Common myeloid progenitor, CD34-positive (primary cell): ENCODE measurements around the gene CD300LF.

Experiments
- CTCF ChIA-PET: fragments of 350-600 bp; sonication (Branson Sonifier 250); formaldehyde crosslinking; loops from one replicate; lab custom pipeline; 2021; ENCODE audit warnings: antibody characterized with exemption; lab: Charles Lee
- POLR2A ChIA-PET: fragments of 350-600 bp; sonication (Branson Sonifier 250); formaldehyde crosslinking; loops from one replicate; lab custom pipeline; 2021; ENCODE audit warnings: antibody characterized with exemption; lab: Charles Lee
- DNase-seq, 3 donors: peaks; one replicate each; pipeline versions ENCODE4 v3.0.0 to v3.0.0-alpha.2; 2013
- H3K27ac ChIP-seq, 2 experiments: 1 replicate in 1 of 2; 2 replicates in 1 of 2; pipeline ENCODE4 v1.7.0; 2013; ENCODE audit warnings: inconsistent platforms in 2 of 2, low read length in 2 of 2, mild to moderate bottlenecking in 2 of 2, low read depth in 1 of 2, moderate library complexity in 1 of 2; ENCODE audit not compliant: severe bottlenecking in 2 of 2, insufficient read depth in 1 of 2, poor library complexity in 1 of 2
- H3K27me3 ChIP-seq, 5 experiments: replicated peaks in 2 of 5; 1 replicate in 3 of 5; 2 replicates in 2 of 5; pipeline versions ENCODE4 v1.6.1 to v1.7.0; 2013; ENCODE audit warnings: low read length in 4 of 5, mild to moderate bottlenecking in 2 of 5, moderate library complexity in 2 of 5, inconsistent platforms in 1 of 5; ENCODE audit not compliant: insufficient read depth in 5 of 5, control insufficient read depth in 4 of 5
- H3K36me3 ChIP-seq, 4 experiments: 1 replicate in 2 of 4; 2 replicates in 2 of 4; pipeline versions ENCODE4 v1.6.1 to v1.7.0; 2013; ENCODE audit warnings: low read length in 3 of 4, control low read depth in 1 of 4, mild to moderate bottlenecking in 1 of 4; ENCODE audit not compliant: control insufficient read depth in 4 of 4, insufficient read depth in 4 of 4
- H3K4me1 ChIP-seq, 4 experiments: 1 replicate in 3 of 4; 2 replicates in 1 of 4; pipeline versions ENCODE4 v1.6.1 to v1.7.1; 2013; ENCODE audit warnings: low read length in 3 of 4, mild to moderate bottlenecking in 3 of 4, control low read depth in 1 of 4, inconsistent platforms in 1 of 4, moderate library complexity in 1 of 4; ENCODE audit not compliant: control insufficient read depth in 4 of 4, insufficient read depth in 4 of 4; ENCODE audit errors: control extremely low read depth in 1 of 4
- H3K4me3 ChIP-seq, 7 experiments: 1 replicate in 4 of 7; 2 replicates in 3 of 7; pipeline versions ENCODE4 v1.5.1 to v1.7.0; 2013; ENCODE audit warnings: mild to moderate bottlenecking in 7 of 7, low read length in 6 of 7, moderate library complexity in 6 of 7, inconsistent platforms in 2 of 7, low read depth in 2 of 7, control low read depth in 1 of 7; ENCODE audit not compliant: insufficient read depth in 4 of 7, control insufficient read depth in 1 of 7; ENCODE audit errors: extremely low read depth in 1 of 7
- H3K9me3 ChIP-seq, 5 experiments: 1 replicate in 4 of 5; 2 replicates in 1 of 5; pipeline versions ENCODE4 v1.6.1 to v1.7.1; 2013; ENCODE audit warnings: low read length in 4 of 5, mild to moderate bottlenecking in 2 of 5, inconsistent platforms in 1 of 5, low read depth in 1 of 5, moderate library complexity in 1 of 5; ENCODE audit not compliant: control insufficient read depth in 4 of 5, insufficient read depth in 2 of 5; ENCODE audit errors: control extremely low read depth in 1 of 5
- WGBS: methylation state at CpG from one replicate; pipeline ENCODE4 v1.1.5; 2013; ENCODE audit not compliant: insufficient coverage; 5-methylcytosine and 5-hydroxymethylcytosine counted together

The CD300LF gene

GRCh38 chr17:74699236-74699635 lies 13.5 kb downstream of the CD300LF start:
- peaks cover 0 to under 1% (median 0%) of the 10 kb centered on the region in 5 experiments for H3K9me3 ChIP-seq
- H3K4me1 ChIP-seq: peaks cover 0 to 8% (median 0%) of the 10 kb centered on the region in 4 experiments
- CTCF ChIA-PET: interaction anchor here (1.3 to 3.3 kb wide), 2 partner anchors 21 to 38 kb away, joined by 4 to 15 read pairs; partner anchors contain the start of gene RAB37
- H3K36me3 ChIP-seq: peaks cover 4 to 63% (median 33%) of the 10 kb centered on the region in 4 experiments
- no peak overlapping the region for H3K27ac ChIP-seq
- POLR2A ChIA-PET: interaction anchor here (0.6 kb wide), 1 partner anchor 179 kb away, joined by 3 read pairs; no protein-coding TSS in a partner anchor
- no peaks in the 10 kb centered on the region for H3K27me3 ChIP-seq
- 91% methylated on average over 7 of the region's 9 CpGs for WGBS
- H3K4me3 ChIP-seq: no peak overlapping the region
- no peak for DNase-seq

GRCh38 chr17:74698069-74698468 lies 14.7 kb downstream of the CD300LF start:
- POLR2A ChIA-PET: interaction anchor here (0.7 kb wide), 1 partner anchor 140 kb away, joined by 4 read pairs; no protein-coding TSS in a partner anchor

GRCh38 chr17:74697515-74697914 lies 15.2 kb downstream of the CD300LF start:
- Histone ChIP-seq H3K27me3 (no peaks in the 10 kb centered on the region), H3K4me3 (no peak overlapping the region), H3K36me3 (peaks cover 2 to 54% (median 21%) of the 10 kb centered on the region in 4 experiments), H3K4me1 (peaks cover 0 to 8% (median 0%) of the 10 kb centered on the region in 4 experiments), H3K9me3 (peaks cover 0 to 2% (median 0%) of the 10 kb centered on the region in 5 experiments), H3K27ac (no peak overlapping the region)
- POLR2A ChIA-PET: no interaction called here
- CTCF ChIA-PET: interaction anchor here (1.1 to 3.3 kb wide), 3 partner anchors 11 to 62 kb away, joined by 3 to 15 read pairs (median 3); partner anchors contain the start of gene RAB37
- DNase-seq: no peak
- WGBS: 82% methylated on average over 1 of the region's 2 CpGs

More at GRCh38 chr17:74698069-74698468, 14.7 kb downstream of the CD300LF start:
- Histone ChIP-seq H3K4me3 (no peak overlapping the region), H3K27me3 (no peaks in the 10 kb centered on the region), H3K9me3 (peaks cover 0 to 2% (median 0%) of the 10 kb centered on the region in 5 experiments), H3K4me1 (peaks cover 0 to 8% (median 0%) of the 10 kb centered on the region in 4 experiments), H3K27ac (no peak overlapping the region), H3K36me3 (peaks cover 2 to 59% (median 26%) of the 10 kb centered on the region in 4 experiments)
- CTCF ChIA-PET: interaction anchor here (1.1 to 3.3 kb wide), 4 partner anchors 11 to 62 kb away, joined by 3 to 15 read pairs (median 4); partner anchors contain the start of gene RAB37
- 100% methylated on average over 5 of the region's 7 CpGs for WGBS
- DNase-seq: no peak

- CTCF ChIA-PET: interaction anchor here (1.0 kb wide), 1 partner anchor 8 kb away, joined by 4 read pairs; no protein-coding TSS in a partner anchor
- H3K4me3 ChIP-seq: no peak overlapping the region
- no peak for DNase-seq
- 97% methylated on average over 11 of the region's 11 CpGs for WGBS
- peaks cover 0 to 16% (median 2%) of the 10 kb centered on the region in 4 experiments for H3K4me1 ChIP-seq
- H3K9me3 ChIP-seq: peaks cover 0 to 2% (median 0%) of the 10 kb centered on the region in 5 experiments
- peaks cover 0 to 44% (median 14%) of the 10 kb centered on the region in 4 experiments for H3K36me3 ChIP-seq
- no peaks in the 10 kb centered on the region for H3K27me3 ChIP-seq
- POLR2A ChIA-PET: no interaction called here
- H3K27ac ChIP-seq: no peak overlapping the region
These were observed 17.1 kb downstream of the CD300LF start for GRCh38 chr17:74695629-74696028.

- peaks cover 0 to 35% (median 14%) of the 10 kb centered on the region in 4 experiments for H3K36me3 ChIP-seq
- POLR2A ChIA-PET: no interaction called here
- no peak for DNase-seq
These were observed 18.6 kb downstream of the CD300LF start for GRCh38 chr17:74694081-74694480.

GRCh38 chr17:74691151-74691550 lies 21.6 kb downstream of the CD300LF start:
- peaks cover 12 to 49% (median 19%) of the 10 kb centered on the region in 4 experiments for H3K4me1 ChIP-seq
- POLR2A ChIA-PET: interaction anchor here (2.0 to 2.6 kb wide), 2 partner anchors 45 to 47 kb away, joined by 9 to 15 read pairs; partner anchors contain the start of gene RAB37
- H3K27ac ChIP-seq: no peak overlapping the region
- peaks cover 0 to 25% (median 12%) of the 10 kb centered on the region in 4 experiments for H3K36me3 ChIP-seq
- no peak for DNase-seq
- H3K27me3 ChIP-seq: no peaks in the 10 kb centered on the region
- H3K4me3 ChIP-seq: no peak overlapping the region
- CTCF ChIA-PET: interaction anchor here (1.2 to 7.0 kb wide), 6 partner anchors 13 to 46 kb away, joined by 3 to 60 read pairs (median 6); partner anchors contain the start of gene RAB37
- 97% methylated on average over 6 of the region's 8 CpGs for WGBS
- peaks cover 0 to 2% (median 0%) of the 10 kb centered on the region in 5 experiments for H3K9me3 ChIP-seq

More at GRCh38 chr17:74694081-74694480, 18.6 kb downstream of the CD300LF start:
- 100% methylated on average over 4 of the region's 4 CpGs for WGBS
- Histone ChIP-seq H3K4me3 (no peak overlapping the region), H3K9me3 (peaks cover 0 to 2% (median 0%) of the 10 kb centered on the region in 5 experiments), H3K4me1 (peaks cover 8 to 32% (median 10%) of the 10 kb centered on the region in 4 experiments), H3K27me3 (no peaks in the 10 kb centered on the region), H3K27ac (no peak overlapping the region)
- CTCF ChIA-PET: no interaction called here
